HT1080 (cell line): ENCODE results near the gene HDAC4. TPM values are rescaled to one million over a fixed set of nuclear protein-coding genes. Genes with fewer than 3 reads are reported as not detected.
A peak's percentile ranks its signal among the peaks of the same experiment; 100 is the strongest.

ENCODE experiments used
- DNase-seq: peaks from one replicate; pipeline ENCODE4 v3.0.0-alpha.2; 2015; ENCODE audit warnings: low read depth
- total RNA-seq: library from RNA; depleted of rRNA; stranded (reverse); fragments of >200 nt; shearing (Covaris generic); gene quantifications from 2 replicates; pipeline ENCODE4 v1.2.3, GENCODE V29; 2014

Gene HDAC4
- total RNA-seq, 1 experiment from 2014 or later, result 2.8 TPM

GRCh38 chr2:239429473-239430350 is 28.9 kb upstream of the HDAC4 start:
- DNase-seq, result no peak

GRCh38 chr2:239425631-239426030 is 24.8 kb upstream of the HDAC4 start:
- DNase-seq, result no peak

- no peak for DNase-seq
Measured at GRCh38 chr2:239424337-239425045, 23.7 kb upstream of the HDAC4 start.

- no peak for DNase-seq
Measured at GRCh38 chr2:239423551-239423950, 22.7 kb upstream of the HDAC4 start.

GRCh38 chr2:239421851-239422250 is 21.0 kb upstream of the HDAC4 start:
- no peak for DNase-seq

- no peak for DNase-seq
Measured at GRCh38 chr2:239420082-239420481, 19.3 kb upstream of the HDAC4 start.

- no peak for DNase-seq
Measured at GRCh38 chr2:239418918-239419317, 18.1 kb upstream of the HDAC4 start.

- DNase-seq, result no peak
Measured at GRCh38 chr2:239412905-239413603, 12.2 kb upstream of the HDAC4 start.

- no peak for DNase-seq
Measured at GRCh38 chr2:239411549-239412319, 10.9 kb upstream of the HDAC4 start.

- no peak for DNase-seq
Measured at GRCh38 chr2:239411117-239411516, 10.3 kb upstream of the HDAC4 start.

GRCh38 chr2:239409976-239410375 is 9.2 kb upstream of the HDAC4 start:
- DNase-seq, result no peak

GRCh38 chr2:239407112-239407511 is 6.3 kb upstream of the HDAC4 start:
- DNase-seq, result no peak

GRCh38 chr2:239406316-239406995 is 5.6 kb upstream of the HDAC4 start:
- DNase-seq, result no peak

GRCh38 chr2:239405071-239405470 is 4.3 kb upstream of the HDAC4 start:
- DNase-seq, result no peak

- no peak for DNase-seq
Measured at GRCh38 chr2:239402666-239403065, 1.8 kb upstream of the HDAC4 start.

GRCh38 chr2:239401881-239402233 is 1.0 kb upstream of the HDAC4 start:
- DNase-seq, result no peak

- DNase-seq, result peak; percentile 95
Measured at GRCh38 chr2:239401067-239401880, 454 bp upstream of the HDAC4 start.

- DNase-seq, result no peak
Measured at GRCh38 chr2:239399921-239400595, 762 bp downstream of the HDAC4 start.

GRCh38 chr2:239399433-239399920 is 1.3 kb downstream of the HDAC4 start:
- DNase-seq, result peak; percentile 13
